Peyer's patch (tissue), 4 donors: Measurements from ENCODE around the gene ANKRD66.

Experiments used
- POLR2A ChIP-seq, 2 donors: fragments of 450-650 bp; IDR thresholded peaks; one replicate each; pipeline ENCODE4 v1.5.1; 2017; ENCODE audit warnings: antibody characterized with exemption in 2 of 2, mild to moderate bottlenecking in 2 of 2, moderate library complexity in 2 of 2
- TF ChIP-seq, protein P1 (sequence below), 6 experiments: fragments of 450-650 bp in 4 of 6; fragments of 200-600 bp in 2 of 6; sonication (generic) in 1 of 6; IDR thresholded peaks; one replicate each; pipeline ENCODE4 v1.5.1; 2017 to 2019; ENCODE audit warnings: antibody characterized with exemption in 6 of 6, mild to moderate bottlenecking in 3 of 6, moderate library complexity in 1 of 6

GRCh38 chr6:46741482-46741881 lies 5.3 kb upstream of the ANKRD66 start:
- TF ChIP-seq, protein P1, sequence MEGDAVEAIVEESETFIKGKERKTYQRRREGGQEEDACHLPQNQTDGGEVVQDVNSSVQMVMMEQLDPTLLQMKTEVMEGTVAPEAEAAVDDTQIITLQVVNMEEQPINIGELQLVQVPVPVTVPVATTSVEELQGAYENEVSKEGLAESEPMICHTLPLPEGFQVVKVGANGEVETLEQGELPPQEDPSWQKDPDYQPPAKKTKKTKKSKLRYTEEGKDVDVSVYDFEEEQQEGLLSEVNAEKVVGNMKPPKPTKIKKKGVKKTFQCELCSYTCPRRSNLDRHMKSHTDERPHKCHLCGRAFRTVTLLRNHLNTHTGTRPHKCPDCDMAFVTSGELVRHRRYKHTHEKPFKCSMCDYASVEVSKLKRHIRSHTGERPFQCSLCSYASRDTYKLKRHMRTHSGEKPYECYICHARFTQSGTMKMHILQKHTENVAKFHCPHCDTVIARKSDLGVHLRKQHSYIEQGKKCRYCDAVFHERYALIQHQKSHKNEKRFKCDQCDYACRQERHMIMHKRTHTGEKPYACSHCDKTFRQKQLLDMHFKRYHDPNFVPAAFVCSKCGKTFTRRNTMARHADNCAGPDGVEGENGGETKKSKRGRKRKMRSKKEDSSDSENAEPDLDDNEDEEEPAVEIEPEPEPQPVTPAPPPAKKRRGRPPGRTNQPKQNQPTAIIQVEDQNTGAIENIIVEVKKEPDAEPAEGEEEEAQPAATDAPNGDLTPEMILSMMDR (IDR thresholded peaks at IDR 0.05) = no peak
- TF ChIP-seq POLR2A (IDR thresholded peaks at IDR 0.05) = no peak
